H1 (cell line): ENCODE results near the gene ARHGEF10L. TPM values are rescaled to one million over a fixed set of nuclear protein-coding genes. Genes with fewer than 3 reads are reported as not detected.

Experiments used
- GTF2F1 ChIP-seq: IDR thresholded peaks from 2 replicates; pipeline ENCODE4 v1.6.1; 2012; ENCODE audit warnings: low read depth, low read length, improper control_type of control experiment, borderline replicate concordance
- PHF8 ChIP-seq: fragments of 200-600 bp; sonication (generic); conservative IDR thresholded peaks from 2 replicates; pipeline ENCODE4 v1.7.1; 2012; ENCODE audit warnings: low read depth, mild to moderate bottlenecking, inconsistent platforms, low read length, moderate library complexity
- polyA plus RNA-seq, 7 experiments: library from polyadenylated mRNA; depleted of rRNA in 3 of 7; stranded (reverse) in 5 of 7; unstranded in 2 of 7; fragments of >200 nt in 5 of 7; fragments of 200-250 nt in 2 of 7; gene quantifications; 1 replicate in 5 of 7; 2 replicates in 1 of 7; 4 replicates in 1 of 7; pipeline versions ENCODE4 v1.2.1 to v1.2.3, GENCODE V29; 2011 to 2013; ENCODE audit warnings: missing spikeins in 2 of 7, mixed read lengths in 2 of 7
- total RNA-seq: library from RNA; stranded (reverse); fragmentation: NEBNext Ultra II Directional; extraction: Animal tissue kit (Norgen Biotek cat#: 25700); gene quantifications from 2 replicates; pipeline ENCODE4 v1.2.1, GENCODE V29; 2021

Gene ARHGEF10L
- total and polyA plus RNA-seq, 2 of the 8 experiments (the other 6 are each of a cell fraction or from before 2014, with no cell fraction given), result 33.6 to 39.6 TPM

DNA sequence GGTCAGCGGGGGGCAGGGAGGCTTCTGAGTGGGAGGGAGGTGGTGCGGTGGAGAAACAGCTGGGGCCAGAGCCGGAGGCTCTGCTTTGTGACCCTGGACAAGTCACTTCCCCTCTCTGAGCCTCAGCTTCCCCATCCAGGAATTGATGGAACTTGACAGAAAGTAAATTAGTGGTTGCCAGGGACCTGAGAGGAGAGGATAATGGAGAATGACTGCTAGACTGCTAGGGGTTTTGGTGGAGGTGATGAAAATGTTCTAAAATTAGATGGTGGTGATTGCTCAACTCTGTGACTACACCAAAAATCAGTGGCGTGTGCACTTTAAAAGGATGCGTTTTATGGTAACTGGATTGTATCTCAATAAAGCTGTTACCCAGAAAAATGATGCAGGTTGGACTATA lies 100.9 kb downstream of the ARHGEF10L start (continued):
- TF ChIP-seq PHF8 (no peak), GTF2F1 (no peak)
